ENCODE data around the gene LYPD6. TPM values are rescaled to one million over a fixed set of nuclear protein-coding genes. Genes with fewer than 3 reads are reported as not detected.

The LYPD6 gene
- total RNA-seq, 1 donor: under 0.01 TPM

DNA sequence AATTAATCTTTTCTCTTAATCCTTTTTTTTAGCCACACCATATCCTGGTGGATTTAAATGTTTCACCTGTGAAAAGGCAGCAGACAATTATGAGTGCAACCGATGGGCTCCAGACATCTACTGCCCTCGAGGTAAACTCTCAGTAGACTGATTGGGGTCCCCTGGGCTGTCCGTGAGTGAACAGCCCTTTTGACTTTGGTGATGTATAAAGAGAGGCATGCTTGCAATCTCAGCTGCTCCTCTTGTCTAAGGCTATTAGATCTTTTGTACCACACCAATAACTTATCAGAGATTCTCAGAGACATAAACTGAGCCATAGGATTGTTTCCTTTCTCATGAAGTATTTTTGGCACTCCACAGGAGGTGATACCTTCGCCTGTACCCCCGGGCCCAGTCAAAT is 118.6 kb downstream of the LYPD6 start:
- no peak for DNase-seq (ENCODE audit: insufficient read length, low spot score, missing footprints)
- TF ChIP-seq, protein P1, sequence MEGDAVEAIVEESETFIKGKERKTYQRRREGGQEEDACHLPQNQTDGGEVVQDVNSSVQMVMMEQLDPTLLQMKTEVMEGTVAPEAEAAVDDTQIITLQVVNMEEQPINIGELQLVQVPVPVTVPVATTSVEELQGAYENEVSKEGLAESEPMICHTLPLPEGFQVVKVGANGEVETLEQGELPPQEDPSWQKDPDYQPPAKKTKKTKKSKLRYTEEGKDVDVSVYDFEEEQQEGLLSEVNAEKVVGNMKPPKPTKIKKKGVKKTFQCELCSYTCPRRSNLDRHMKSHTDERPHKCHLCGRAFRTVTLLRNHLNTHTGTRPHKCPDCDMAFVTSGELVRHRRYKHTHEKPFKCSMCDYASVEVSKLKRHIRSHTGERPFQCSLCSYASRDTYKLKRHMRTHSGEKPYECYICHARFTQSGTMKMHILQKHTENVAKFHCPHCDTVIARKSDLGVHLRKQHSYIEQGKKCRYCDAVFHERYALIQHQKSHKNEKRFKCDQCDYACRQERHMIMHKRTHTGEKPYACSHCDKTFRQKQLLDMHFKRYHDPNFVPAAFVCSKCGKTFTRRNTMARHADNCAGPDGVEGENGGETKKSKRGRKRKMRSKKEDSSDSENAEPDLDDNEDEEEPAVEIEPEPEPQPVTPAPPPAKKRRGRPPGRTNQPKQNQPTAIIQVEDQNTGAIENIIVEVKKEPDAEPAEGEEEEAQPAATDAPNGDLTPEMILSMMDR (IDR thresholded peaks at IDR 0.05; ENCODE audit: extremely low read depth, low read depth, low read length): no peak
- no peak overlapping the region for H3K27ac ChIP-seq (ENCODE audit: low read depth, low read length)

DNA sequence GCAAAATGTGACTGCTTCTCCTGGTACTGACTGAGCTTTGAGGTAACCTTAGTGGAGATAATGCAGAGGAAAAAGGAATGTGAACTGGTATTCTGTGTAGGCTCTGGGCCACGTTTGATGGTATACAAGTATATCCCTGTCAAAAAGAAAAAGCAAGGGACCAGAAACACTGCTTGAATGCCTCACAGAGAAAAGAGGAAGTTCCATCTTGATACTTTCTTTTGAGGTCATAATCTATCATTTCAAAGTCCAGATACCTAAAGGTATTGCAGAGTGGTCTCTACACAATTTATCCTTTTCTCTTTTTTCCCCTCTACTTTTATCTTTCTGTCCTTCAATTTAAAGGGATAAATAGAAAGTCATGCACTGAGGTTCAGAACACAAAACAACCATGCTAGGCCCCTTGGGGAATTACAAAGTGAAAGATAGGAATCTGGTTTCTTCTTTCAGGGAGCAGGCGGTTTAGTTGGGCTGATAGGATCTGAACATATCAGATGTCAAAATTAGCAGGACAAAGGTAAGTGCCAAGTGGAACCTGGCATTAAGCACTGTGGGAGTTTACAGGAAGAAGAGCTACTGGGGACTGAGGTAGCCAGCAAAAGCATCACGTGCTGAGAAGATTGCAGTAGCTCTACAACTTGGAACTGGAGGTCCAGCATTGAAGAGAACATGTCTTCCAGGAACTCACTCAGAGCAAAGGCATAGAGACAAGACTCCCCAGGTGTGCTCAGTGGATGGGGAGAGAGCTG is 121.2 kb downstream of the LYPD6 start:
- Histone ChIP-seq H3K79me2 (ENCODE audit: insufficient read depth, low read length) (no peaks in the 10 kb centered on the region), H3K4me1 (ENCODE audit: insufficient read depth, low read length) (no peaks in the 10 kb centered on the region), H3K4me3 (ENCODE audit: insufficient read depth, low read length) (no peak overlapping the region), H3K9me3 (ENCODE audit: low read depth, low read length) (no peaks in the 10 kb centered on the region), H3K4me2 (ENCODE audit: insufficient read depth, low read length) (no peak overlapping the region), H3K27ac (ENCODE audit: low read depth, low read length) (no peak overlapping the region), H3K27me3 (ENCODE audit: insufficient read depth, low read length) (no peaks in the 10 kb centered on the region), H3K36me3 (ENCODE audit: insufficient read depth, low read length) (no peaks in the 10 kb centered on the region), H4K20me1 (ENCODE audit: insufficient read depth, low read length) (no peaks in the 10 kb centered on the region), H2AFZ (ENCODE audit: low read length) (no peak overlapping the region)
- TF ChIP-seq, protein P1 (IDR thresholded peaks at IDR 0.05; ENCODE audit: extremely low read depth, low read depth, low read length): no peak
- no peak for DNase-seq (ENCODE audit: insufficient read length, low spot score, missing footprints)

More for the DNA sequence above, 118.6 kb downstream of the LYPD6 start:
- no peaks in the 10 kb centered on the region for H4K20me1 ChIP-seq (ENCODE audit: insufficient read depth, low read length)
- no peaks in the 10 kb centered on the region for H3K9me3 ChIP-seq (ENCODE audit: low read depth, low read length)
- no peaks in the 10 kb centered on the region for H3K4me1 ChIP-seq (ENCODE audit: insufficient read depth, low read length)
- H3K4me2 ChIP-seq (ENCODE audit: insufficient read depth, low read length): no peak overlapping the region
- no peaks in the 10 kb centered on the region for H3K36me3 ChIP-seq (ENCODE audit: insufficient read depth, low read length)
- no peak overlapping the region for H2AFZ ChIP-seq (ENCODE audit: low read length)
- H3K79me2 ChIP-seq (ENCODE audit: insufficient read depth, low read length): no peaks in the 10 kb centered on the region
- H3K4me3 ChIP-seq (ENCODE audit: insufficient read depth, low read length): no peak overlapping the region
- H3K27me3 ChIP-seq (ENCODE audit: insufficient read depth, low read length): no peaks in the 10 kb centered on the region

DNA sequence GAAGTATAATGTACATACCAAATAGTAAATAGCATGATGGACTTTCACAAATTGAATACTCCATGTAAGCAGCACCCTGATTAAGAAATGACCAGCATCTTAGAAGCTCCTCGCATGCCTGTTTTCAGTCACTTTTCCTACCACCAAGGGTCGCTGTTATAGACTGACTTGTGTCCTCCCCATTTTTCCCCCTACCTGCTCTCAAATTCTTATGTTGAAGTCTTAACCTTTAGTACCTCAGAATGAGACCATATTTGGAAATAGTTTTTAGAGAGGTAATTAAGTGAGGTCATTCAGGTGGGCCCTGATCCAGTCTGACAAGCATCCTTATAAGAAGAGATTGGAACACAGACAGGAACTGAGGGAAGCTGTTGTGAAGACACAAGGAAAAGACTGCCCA is 125.9 kb downstream of the LYPD6 start:
- TF ChIP-seq, protein P1 (IDR thresholded peaks at IDR 0.05; ENCODE audit: extremely low read depth, low read depth, low read length): no peak
- H3K36me3 ChIP-seq (ENCODE audit: insufficient read depth, low read length): no peaks in the 10 kb centered on the region
- no peaks in the 10 kb centered on the region for H3K9me3 ChIP-seq (ENCODE audit: low read depth, low read length)
- no peaks in the 10 kb centered on the region for H3K79me2 ChIP-seq (ENCODE audit: insufficient read depth, low read length)
- no peak overlapping the region for H3K4me3 ChIP-seq (ENCODE audit: insufficient read depth, low read length)
- H3K27me3 ChIP-seq (ENCODE audit: insufficient read depth, low read length): no peaks in the 10 kb centered on the region
- no peak overlapping the region for H3K4me2 ChIP-seq (ENCODE audit: insufficient read depth, low read length)
- no peak overlapping the region for H2AFZ ChIP-seq (ENCODE audit: low read length)
- H3K4me1 ChIP-seq (ENCODE audit: insufficient read depth, low read length): no peaks in the 10 kb centered on the region
- DNase-seq (ENCODE audit: insufficient read length, low spot score, missing footprints): no peak
- H3K27ac ChIP-seq (ENCODE audit: low read depth, low read length): no peak overlapping the region
- H4K20me1 ChIP-seq (ENCODE audit: insufficient read depth, low read length): no peaks in the 10 kb centered on the region

DNA sequence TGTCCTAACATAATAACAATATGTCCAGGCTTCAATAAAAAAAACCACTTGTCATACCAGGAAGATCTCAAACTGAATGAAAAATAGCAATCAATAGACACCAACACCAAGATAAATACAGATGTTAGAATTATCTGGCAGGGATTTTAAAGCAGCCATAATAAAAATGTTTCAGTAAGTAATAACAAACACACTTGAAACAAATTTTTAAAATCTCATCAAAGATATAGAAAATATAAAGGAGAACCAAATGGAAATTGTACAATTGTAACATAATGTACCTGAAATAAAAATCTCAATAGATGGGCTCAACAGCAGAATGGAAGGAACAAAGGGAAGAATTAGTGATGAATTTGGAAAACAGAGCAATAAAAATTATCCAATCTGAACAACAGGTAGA is 128.1 kb downstream of the LYPD6 start:
- Histone ChIP-seq H3K36me3 (ENCODE audit: insufficient read depth, low read length) (no peaks in the 10 kb centered on the region), H3K4me3 (ENCODE audit: insufficient read depth, low read length) (no peak overlapping the region), H3K79me2 (ENCODE audit: insufficient read depth, low read length) (no peaks in the 10 kb centered on the region)

More for the DNA sequence above, 128.1 kb downstream of the LYPD6 start:
- H3K9me3 ChIP-seq (ENCODE audit: low read depth, low read length): no peaks in the 10 kb centered on the region
- no peaks in the 10 kb centered on the region for H4K20me1 ChIP-seq (ENCODE audit: insufficient read depth, low read length)
- H3K27me3 ChIP-seq (ENCODE audit: insufficient read depth, low read length): no peaks in the 10 kb centered on the region
- H3K4me1 ChIP-seq (ENCODE audit: insufficient read depth, low read length): no peaks in the 10 kb centered on the region
- TF ChIP-seq, protein P1 (IDR thresholded peaks at IDR 0.05; ENCODE audit: extremely low read depth, low read depth, low read length): no peak
- no peak for DNase-seq (ENCODE audit: insufficient read length, low spot score, missing footprints)
- no peak overlapping the region for H3K27ac ChIP-seq (ENCODE audit: low read depth, low read length)
- no peak overlapping the region for H2AFZ ChIP-seq (ENCODE audit: low read length)
- no peak overlapping the region for H3K4me2 ChIP-seq (ENCODE audit: insufficient read depth, low read length)
